HCT116 (cell line): ENCODE measurements around the gene SLC16A11. TPM values are rescaled to one million over a fixed set of nuclear protein-coding genes. Genes with fewer than 3 reads are reported as not detected.

Source experiments
- ATAC-seq: fragments of 200-7000 bp; cut with Tn5 transposase; 2 replicates; pipeline ENCODE4 v1.9.1; 2020; ENCODE audit warnings: mild to moderate bottlenecking, moderate library complexity
- BruUV-seq: library from RNA; stranded (reverse); fragments of 400-500 nt; replicated peaks from 2 replicates; lab custom pipeline; 2021; lab: Mats Ljungman, UMichigan
- CTCF ChIA-PET: fragments of 300-600 bp; sonication (Branson Sonifier 250); formaldehyde crosslinking; loops from one replicate; lab custom pipeline; 2021; ENCODE audit warnings: antibody characterized with exemption; lab: Charles Lee
- POLR2A ChIA-PET: fragments of 300-600, 350-600 bp; sonication (Branson Sonifier 250); formaldehyde crosslinking; loops from one replicate; lab custom pipeline; 2021; ENCODE audit warnings: antibody characterized with exemption; lab: Charles Lee
- RAD21 ChIA-PET, 2 experiments: fragments of 300-600 bp; sonication (Branson Sonifier 250); formaldehyde crosslinking; loops; one replicate each; lab custom pipeline; 2023; ENCODE audit warnings: low total read pairs in 2 of 2; ENCODE audit not compliant: uncharacterized antibody in 2 of 2, unreplicated experiment in 2 of 2, low non-redundant PET in 1 of 2; lab: Charles Lee
- DNase-seq: peaks from one replicate; pipeline ENCODE4 v3.0.0-alpha.2; 2010; ENCODE audit warnings: low read depth, low spot score
- H2AFZ ChIP-seq: fragments of 200-600 bp; shearing (Covaris generic), sonication (generic); 2 replicates; pipeline ENCODE4 v1.6.1; 2017; ENCODE audit warnings: low read depth, mixed run types, mixed read lengths, antibody characterized with exemption, low read length; ENCODE audit not compliant: poor library complexity, severe bottlenecking
- H3K27ac ChIP-seq: 2 replicates; pipeline ENCODE4 v1.5.1; 2012; ENCODE audit warnings: low read depth, low read length
- H3K27me3 ChIP-seq: fragments of 200-600 bp; sonication (generic); 2 replicates; pipeline ENCODE4 v1.6.1; 2016; ENCODE audit warnings: mixed run types, low read length, mixed read lengths; ENCODE audit not compliant: insufficient read depth
- H3K36me3 ChIP-seq, 2 experiments: fragments of 200-500 bp in 1 of 2; fragments of 200-600 bp in 1 of 2; sonication (Bioruptor generic) in 1 of 2; sonication (generic) in 1 of 2; 2 replicates each; pipeline versions ENCODE4 v1.5.1 to v1.6.1; 2014 to 2016; ENCODE audit warnings: low read length in 2 of 2, inconsistent platforms in 1 of 2, mixed read lengths in 1 of 2, mixed run types in 1 of 2; ENCODE audit not compliant: insufficient read depth in 2 of 2, control insufficient read depth in 1 of 2
- H3K4me1 ChIP-seq, 2 experiments: fragments of 200-600 bp in 1 of 2; sonication (generic) in 1 of 2; 2 replicates each; pipeline versions ENCODE4 v1.5.1 to v1.6.1; 2012 to 2017; ENCODE audit warnings: low read length in 2 of 2, inconsistent platforms in 1 of 2, mild to moderate bottlenecking in 1 of 2, mixed read lengths in 1 of 2, mixed run types in 1 of 2, moderate library complexity in 1 of 2; ENCODE audit not compliant: insufficient read depth in 2 of 2, control insufficient read depth in 1 of 2
- H3K4me2 ChIP-seq: fragments of 200-600 bp; sonication (generic); 2 replicates; pipeline ENCODE4 v1.6.1; 2017; ENCODE audit warnings: mixed run types, low read length, mixed read lengths
- H3K4me3 ChIP-seq, 2 experiments: fragments of 200-600 bp in 1 of 2; sonication (generic) in 1 of 2; replicated peaks in 1 of 2; 2 replicates each; pipeline ENCODE4 v1.5.1; 2011 to 2016; ENCODE audit warnings: low read length in 2 of 2, control low read depth in 1 of 2, low read depth in 1 of 2, mild to moderate bottlenecking in 1 of 2, mixed read lengths in 1 of 2, mixed run types in 1 of 2
- H3K79me2 ChIP-seq: fragments of 200-600 bp; sonication (generic); 2 replicates; pipeline ENCODE4 v1.6.1; 2017; ENCODE audit warnings: mild to moderate bottlenecking, mixed run types, low read length, moderate library complexity, mixed read lengths; ENCODE audit not compliant: insufficient read depth
- H3K9ac ChIP-seq: fragments of 200-600 bp; sonication (generic); 2 replicates; pipeline ENCODE4 v1.6.1; 2016; ENCODE audit warnings: low read length, mixed read lengths
- H3K9me2 ChIP-seq: fragments of 200-600 bp; sonication (generic), shearing (Covaris generic); 2 replicates; pipeline ENCODE4 v1.6.1; 2017; ENCODE audit warnings: mixed run types, mild to moderate bottlenecking, moderate library complexity; ENCODE audit not compliant: insufficient read depth
- H3K9me3 ChIP-seq, 2 experiments: fragments of 200-500 bp in 1 of 2; fragments of 200-600 bp in 1 of 2; sonication (Bioruptor generic) in 1 of 2; sonication (generic) in 1 of 2; 2 replicates each; pipeline ENCODE4 v1.6.1; 2014 to 2017; ENCODE audit warnings: low read length in 2 of 2, mixed read lengths in 2 of 2, inconsistent platforms in 1 of 2, low read depth in 1 of 2, mild to moderate bottlenecking in 1 of 2, mixed run types in 1 of 2, moderate library complexity in 1 of 2; ENCODE audit not compliant: control insufficient read depth in 1 of 2, insufficient read depth in 1 of 2
- H4K20me1 ChIP-seq: fragments of 200-600 bp; sonication (generic), shearing (Covaris generic); 2 replicates; pipeline ENCODE4 v1.6.1; 2017; ENCODE audit warnings: mixed run types, mild to moderate bottlenecking, moderate library complexity; ENCODE audit not compliant: insufficient read depth
- EGR1 ChIP-seq: IDR thresholded peaks from 2 replicates; pipeline ENCODE4 v1.6.1; 2012; ENCODE audit warnings: low read depth
- ELF1 ChIP-seq: IDR thresholded peaks from 2 replicates; pipeline ENCODE4 v1.6.1; 2012; ENCODE audit warnings: low read depth, borderline replicate concordance
- EZH2phosphoT487 ChIP-seq: fragments of 200-600 bp; IDR thresholded peaks from 2 replicates; pipeline ENCODE4 v1.6.1; 2018; ENCODE audit warnings: antibody characterized with exemption, borderline replicate concordance
- FOSL1 ChIP-seq: IDR thresholded peaks from 2 replicates; pipeline ENCODE4 v1.6.1; 2012; ENCODE audit warnings: low read depth
- POLR2A ChIP-seq: IDR thresholded peaks from 2 replicates; pipeline ENCODE4 v1.7.0; 2011; ENCODE audit warnings: borderline replicate concordance; ENCODE audit not compliant: insufficient read depth, insufficient read length; ENCODE audit errors: extremely low read depth
- RAD21 ChIP-seq: IDR thresholded peaks from 2 replicates; pipeline ENCODE4 v1.6.1; 2012; ENCODE audit warnings: low read depth, mild to moderate bottlenecking
- SRF ChIP-seq: IDR thresholded peaks from 2 replicates; pipeline ENCODE4 v1.6.1; 2012; ENCODE audit warnings: low read depth
- TCF7L2 ChIP-seq: IDR thresholded peaks from 2 replicates; pipeline ENCODE4 v1.7.0; 2011; ENCODE audit warnings: borderline replicate concordance, inconsistent platforms; ENCODE audit not compliant: insufficient read depth, insufficient read length; ENCODE audit errors: extremely low read depth
- ZBTB33 ChIP-seq: IDR thresholded peaks from 2 replicates; pipeline ENCODE4 v1.6.1; 2011; ENCODE audit warnings: mild to moderate bottlenecking, low read length, moderate library complexity; ENCODE audit not compliant: insufficient replicate concordance; ENCODE audit errors: extremely low read depth
- ZNF274 ChIP-seq: fragments of 200-500 bp; sonication (Bioruptor generic); IDR thresholded peaks from 2 replicates; pipeline ENCODE4 v1.6.1; 2014; ENCODE audit warnings: mild to moderate bottlenecking, low read depth, low read length, inconsistent platforms
- intact Hi-C: fragments of 100-400 bp; cut with micrococcal nuclease; formaldehyde crosslinking; loops from 2 replicates; pipeline ENCODE4 v1.10.0; 2022
- total RNA-seq: library from RNA; stranded (reverse); gene quantifications from one replicate; pipeline ENCODE4 v1.2.1, GENCODE V29; 2021; ENCODE audit not compliant: unreplicated experiment
- TF ChIP-seq, protein P1 (sequence below): IDR thresholded peaks from 2 replicates; pipeline ENCODE4 v1.6.1; 2012; ENCODE audit warnings: low read depth
- TF ChIP-seq, protein P2 (sequence below), 3 experiments: fragments of 200-600 bp in 1 of 3; sonication (generic) in 1 of 3; IDR thresholded peaks in 2 of 3; conservative IDR thresholded peaks in 1 of 3; 2 replicates each; pipeline ENCODE4 v1.5.1; 2012 to 2017; ENCODE audit warnings: low read depth in 2 of 3, low read length in 2 of 3, antibody characterized with exemption in 1 of 3, borderline replicate concordance in 1 of 3, control low read depth in 1 of 3, mild to moderate bottlenecking in 1 of 3, mixed read lengths in 1 of 3, mixed run types in 1 of 3, moderate library complexity in 1 of 3; ENCODE audit not compliant: insufficient read depth in 1 of 3
- TF ChIP-seq, protein P3 (sequence below): IDR thresholded peaks from 2 replicates; pipeline ENCODE4 v1.6.1; 2012

SLC16A11 gene
- total RNA-seq, 1 experiment from 2014 or later: not detected

- ChIA-PET RAD21 (no interaction called here), POLR2A (no interaction called here), CTCF (interaction anchor here (1.4 to 1.7 kb wide), 2 partner anchors 10 to 20 kb away, joined by 4 read pairs; no protein-coding TSS in a partner anchor)
- no peak overlapping the region for H3K4me3 ChIP-seq
- no peak for ATAC-seq
- no peak overlapping the region for H3K4me2 ChIP-seq
- no TSS peak for BruUV-seq
- TF ChIP-seq ZBTB33: no peak
- no peak for TF ChIP-seq ZNF274
- TF ChIP-seq, protein P1, sequence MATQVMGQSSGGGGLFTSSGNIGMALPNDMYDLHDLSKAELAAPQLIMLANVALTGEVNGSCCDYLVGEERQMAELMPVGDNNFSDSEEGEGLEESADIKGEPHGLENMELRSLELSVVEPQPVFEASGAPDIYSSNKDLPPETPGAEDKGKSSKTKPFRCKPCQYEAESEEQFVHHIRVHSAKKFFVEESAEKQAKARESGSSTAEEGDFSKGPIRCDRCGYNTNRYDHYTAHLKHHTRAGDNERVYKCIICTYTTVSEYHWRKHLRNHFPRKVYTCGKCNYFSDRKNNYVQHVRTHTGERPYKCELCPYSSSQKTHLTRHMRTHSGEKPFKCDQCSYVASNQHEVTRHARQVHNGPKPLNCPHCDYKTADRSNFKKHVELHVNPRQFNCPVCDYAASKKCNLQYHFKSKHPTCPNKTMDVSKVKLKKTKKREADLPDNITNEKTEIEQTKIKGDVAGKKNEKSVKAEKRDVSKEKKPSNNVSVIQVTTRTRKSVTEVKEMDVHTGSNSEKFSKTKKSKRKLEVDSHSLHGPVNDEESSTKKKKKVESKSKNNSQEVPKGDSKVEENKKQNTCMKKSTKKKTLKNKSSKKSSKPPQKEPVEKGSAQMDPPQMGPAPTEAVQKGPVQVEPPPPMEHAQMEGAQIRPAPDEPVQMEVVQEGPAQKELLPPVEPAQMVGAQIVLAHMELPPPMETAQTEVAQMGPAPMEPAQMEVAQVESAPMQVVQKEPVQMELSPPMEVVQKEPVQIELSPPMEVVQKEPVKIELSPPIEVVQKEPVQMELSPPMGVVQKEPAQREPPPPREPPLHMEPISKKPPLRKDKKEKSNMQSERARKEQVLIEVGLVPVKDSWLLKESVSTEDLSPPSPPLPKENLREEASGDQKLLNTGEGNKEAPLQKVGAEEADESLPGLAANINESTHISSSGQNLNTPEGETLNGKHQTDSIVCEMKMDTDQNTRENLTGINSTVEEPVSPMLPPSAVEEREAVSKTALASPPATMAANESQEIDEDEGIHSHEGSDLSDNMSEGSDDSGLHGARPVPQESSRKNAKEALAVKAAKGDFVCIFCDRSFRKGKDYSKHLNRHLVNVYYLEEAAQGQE: no peak
- TF ChIP-seq TCF7L2: no peak
- TF ChIP-seq FOSL1: no peak
- TF ChIP-seq POLR2A: no peak
- TF ChIP-seq EGR1: no peak
- no peak for TF ChIP-seq RAD21
- TF ChIP-seq SRF: no peak
- TF ChIP-seq, protein P2, sequence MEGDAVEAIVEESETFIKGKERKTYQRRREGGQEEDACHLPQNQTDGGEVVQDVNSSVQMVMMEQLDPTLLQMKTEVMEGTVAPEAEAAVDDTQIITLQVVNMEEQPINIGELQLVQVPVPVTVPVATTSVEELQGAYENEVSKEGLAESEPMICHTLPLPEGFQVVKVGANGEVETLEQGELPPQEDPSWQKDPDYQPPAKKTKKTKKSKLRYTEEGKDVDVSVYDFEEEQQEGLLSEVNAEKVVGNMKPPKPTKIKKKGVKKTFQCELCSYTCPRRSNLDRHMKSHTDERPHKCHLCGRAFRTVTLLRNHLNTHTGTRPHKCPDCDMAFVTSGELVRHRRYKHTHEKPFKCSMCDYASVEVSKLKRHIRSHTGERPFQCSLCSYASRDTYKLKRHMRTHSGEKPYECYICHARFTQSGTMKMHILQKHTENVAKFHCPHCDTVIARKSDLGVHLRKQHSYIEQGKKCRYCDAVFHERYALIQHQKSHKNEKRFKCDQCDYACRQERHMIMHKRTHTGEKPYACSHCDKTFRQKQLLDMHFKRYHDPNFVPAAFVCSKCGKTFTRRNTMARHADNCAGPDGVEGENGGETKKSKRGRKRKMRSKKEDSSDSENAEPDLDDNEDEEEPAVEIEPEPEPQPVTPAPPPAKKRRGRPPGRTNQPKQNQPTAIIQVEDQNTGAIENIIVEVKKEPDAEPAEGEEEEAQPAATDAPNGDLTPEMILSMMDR (IDR thresholded peaks at IDR 0.05 in 2 of 3, conservative IDR thresholded peaks at IDR 0.05 in 1 of 3; ENCODE audit: borderline replicate concordance in 1 of 3, insufficient read depth in 1 of 3, low read depth in 2 of 3, low read length in 2 of 3): no peak
- TF ChIP-seq, protein P3, sequence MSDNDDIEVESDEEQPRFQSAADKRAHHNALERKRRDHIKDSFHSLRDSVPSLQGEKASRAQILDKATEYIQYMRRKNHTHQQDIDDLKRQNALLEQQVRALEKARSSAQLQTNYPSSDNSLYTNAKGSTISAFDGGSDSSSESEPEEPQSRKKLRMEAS: no peak
- no peak for TF ChIP-seq EZH2phosphoT487
- no peak for TF ChIP-seq ELF1
- no peaks in the 10 kb centered on the region for H4K20me1 ChIP-seq
- H3K9me3 ChIP-seq: no peaks in the 10 kb centered on the region
- H3K27me3 ChIP-seq: no peaks in the 10 kb centered on the region
- H2AFZ ChIP-seq: no peak overlapping the region
- no peaks in the 10 kb centered on the region for H3K79me2 ChIP-seq
- no peaks in the 10 kb centered on the region for H3K9me2 ChIP-seq
- H3K9ac ChIP-seq: no peak overlapping the region
- no peak overlapping the region for H3K27ac ChIP-seq
- intact Hi-C loops: no loop called here
- H3K36me3 ChIP-seq: peaks cover 5 to 11% of the 10 kb centered on the region in 2 experiments; a peak in 2 of 4 replicates
- DNase-seq: no peak
- H3K4me1 ChIP-seq: no peaks in the 10 kb centered on the region
Measured at GRCh38 chr17:6994666-6995256, 49.1 kb downstream of the SLC16A11 start.
